Measurements from ENCODE around the gene ITGB2.

Gene ITGB2

DNA sequence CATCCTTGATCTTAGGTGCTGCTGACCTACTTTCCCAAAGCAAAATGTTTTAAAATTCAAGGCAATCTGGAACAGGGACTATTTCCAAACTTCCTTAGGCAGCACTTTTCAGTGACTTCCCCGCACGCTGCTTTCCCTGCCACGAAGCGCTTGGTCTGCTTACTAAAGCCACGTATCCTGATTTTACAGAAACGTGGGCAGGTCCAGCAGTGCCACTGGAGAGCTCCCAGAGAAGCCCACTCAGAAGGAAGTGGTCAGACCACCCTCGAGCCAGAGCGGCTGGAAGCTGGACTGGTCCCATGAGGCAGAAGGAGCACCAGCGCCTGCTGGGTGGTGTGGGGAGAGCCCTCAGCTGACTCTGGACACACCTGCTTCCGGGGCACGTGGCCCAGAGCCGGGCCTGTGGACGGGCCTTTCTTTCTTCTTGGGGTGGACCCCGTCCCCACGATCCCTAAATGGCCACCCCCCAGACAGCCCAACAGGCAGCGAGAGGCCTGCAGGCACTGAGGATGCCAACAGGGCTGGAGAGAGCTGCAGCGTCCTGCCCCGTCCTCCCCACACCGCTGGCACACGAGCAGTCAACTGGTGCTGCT is 70.4 kb downstream of the ITGB2 start:
- no peak for DNase-seq (ENCODE audit: low read depth in 1 of 2, low spot score in 1 of 2)

DNA sequence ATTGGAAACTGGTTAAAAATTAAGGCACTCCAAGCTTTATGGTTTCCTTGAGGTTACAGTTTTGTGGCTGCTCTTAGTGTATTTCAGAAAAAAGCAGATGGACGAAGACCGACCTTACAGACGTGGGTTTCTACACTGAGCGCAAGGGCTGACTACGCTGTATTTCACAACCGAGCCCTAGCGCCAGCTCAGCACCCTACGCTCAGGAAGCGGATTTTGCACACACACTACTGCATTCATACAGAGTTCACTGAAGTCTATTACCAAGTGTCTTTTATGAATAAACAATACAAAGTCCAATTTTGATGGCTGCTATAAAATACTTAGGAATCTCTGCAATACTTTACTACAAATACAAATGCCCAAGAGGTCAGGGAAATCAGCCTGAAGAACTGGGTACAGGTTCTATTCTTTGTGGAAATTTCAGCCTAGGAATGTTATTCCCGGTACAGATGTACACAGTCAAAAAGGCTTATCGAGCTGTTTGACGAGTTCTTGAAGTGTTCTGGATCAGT is 71.0 kb downstream of the ITGB2 start:
- DNase-seq (ENCODE audit: low read depth in 1 of 2, low spot score in 1 of 2): no peak

DNA sequence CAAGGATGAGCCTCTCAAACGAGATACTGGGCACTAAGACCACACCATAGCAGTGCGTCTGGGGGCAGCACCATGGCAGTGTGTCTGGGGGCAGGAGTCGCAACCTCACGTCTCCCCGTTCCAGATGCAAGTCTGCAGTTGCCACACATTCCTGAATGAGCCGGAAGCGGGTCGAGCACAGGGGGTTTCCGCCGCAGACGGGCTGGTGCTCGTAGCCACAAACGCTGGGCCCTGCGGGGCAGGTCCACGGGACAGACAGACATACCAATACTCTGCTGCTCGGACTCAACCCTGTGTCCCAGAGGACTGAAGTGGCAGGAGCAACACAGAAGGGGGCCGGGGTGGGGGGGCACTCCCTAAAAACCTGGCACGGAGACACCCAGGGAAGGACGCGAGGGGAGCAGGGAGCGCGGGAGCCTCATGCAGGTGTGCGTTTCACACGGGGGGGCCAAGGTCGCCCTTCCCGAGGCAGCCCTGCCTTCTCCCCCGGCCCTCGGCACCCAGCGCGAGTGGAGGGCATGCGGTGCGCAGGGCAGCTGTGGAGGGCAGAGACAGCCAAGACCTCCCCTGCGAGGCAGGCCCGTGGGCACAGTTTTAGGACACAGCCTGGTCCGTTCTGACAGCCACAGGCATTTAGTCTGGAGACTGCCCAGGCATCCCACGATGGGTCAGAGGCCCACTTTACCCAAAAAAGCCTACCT is 71.7 kb downstream of the ITGB2 start:
- DNase-seq (ENCODE audit: low read depth in 1 of 2, low spot score in 1 of 2): no peak

DNA sequence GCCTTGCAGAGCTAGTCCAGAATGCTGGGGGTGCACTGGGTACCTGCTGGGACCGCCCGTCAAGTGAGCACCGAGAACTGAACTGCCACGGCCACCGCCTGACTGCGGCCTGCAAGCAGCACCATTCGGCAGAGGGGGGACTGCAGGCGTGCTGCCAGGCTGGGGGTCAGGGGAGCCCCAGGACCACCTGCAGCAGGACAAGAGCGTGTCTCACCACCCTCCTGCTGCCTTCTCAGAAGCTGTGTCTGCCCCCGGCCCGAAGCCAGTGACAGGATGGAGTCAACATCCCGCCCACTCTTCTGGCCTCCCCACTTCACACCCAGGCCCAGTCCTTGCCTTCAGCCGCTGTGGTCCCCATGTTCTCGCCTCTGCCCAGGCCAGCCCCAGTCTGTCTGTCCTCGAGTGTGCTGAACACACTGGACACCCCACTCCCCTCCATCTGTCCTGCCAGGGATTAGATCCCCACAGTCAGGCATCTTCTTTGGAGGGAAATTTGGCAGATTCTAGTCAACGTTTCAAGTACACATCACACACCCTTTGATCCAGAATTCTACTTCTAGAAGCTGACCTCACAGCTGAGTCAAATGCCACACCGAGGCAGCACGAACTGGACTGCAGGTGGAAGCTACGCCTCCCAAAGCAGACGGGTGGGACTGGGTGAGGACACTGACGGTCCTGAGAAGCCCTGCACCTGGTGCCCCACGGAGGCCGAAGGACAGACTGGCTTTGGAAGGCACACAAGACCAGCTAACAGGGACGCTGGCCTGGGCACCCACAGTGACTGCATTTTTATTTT is 73.2 kb downstream of the ITGB2 start:
- DNase-seq (ENCODE audit: low read depth in 1 of 2, low spot score in 1 of 2): no peak

DNA sequence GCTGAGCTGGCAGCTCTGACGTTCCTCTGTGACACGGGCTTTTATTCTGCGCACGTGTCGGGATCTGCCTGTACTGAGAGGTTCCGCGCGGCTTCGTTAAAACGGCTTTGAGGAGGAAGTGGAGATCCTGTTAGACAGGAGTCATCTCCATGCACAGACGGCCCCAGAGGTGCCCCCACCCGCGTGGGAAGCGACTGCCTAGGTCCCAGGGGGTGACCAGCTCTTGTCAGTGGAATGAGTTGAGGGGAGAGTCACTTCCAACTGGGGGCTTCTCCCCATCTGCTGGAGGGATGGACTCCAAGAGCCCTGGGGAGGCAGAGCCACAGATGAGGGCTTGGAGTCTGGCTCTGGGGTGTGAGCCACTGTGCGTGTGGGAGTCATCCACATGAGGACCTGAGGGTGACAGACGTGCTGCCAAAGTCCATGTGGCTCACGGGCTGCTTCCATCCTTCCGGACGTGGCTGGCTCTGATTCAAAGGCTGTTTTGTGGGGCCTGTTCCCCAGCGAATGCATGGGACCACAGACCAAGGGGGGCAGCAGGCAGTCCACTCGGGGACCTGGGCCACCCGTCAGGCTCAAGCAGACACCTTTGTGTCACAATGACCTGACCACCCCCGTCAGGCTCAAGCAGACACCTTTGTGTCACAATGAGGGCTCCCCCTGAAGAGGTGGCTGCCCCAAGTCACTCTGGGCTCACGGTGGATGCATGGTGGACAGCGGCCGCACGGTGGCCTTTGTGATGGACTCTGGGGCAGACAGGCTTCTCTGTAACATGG is 74.0 kb downstream of the ITGB2 start:
- DNase-seq (ENCODE audit: low read depth in 1 of 2, low spot score in 1 of 2): no peak

- no peak for DNase-seq (ENCODE audit: low read depth in 1 of 2, low spot score in 1 of 2)
Measured at GRCh38 chr21:44846224-44846484, 74.5 kb downstream of the ITGB2 start.

DNA sequence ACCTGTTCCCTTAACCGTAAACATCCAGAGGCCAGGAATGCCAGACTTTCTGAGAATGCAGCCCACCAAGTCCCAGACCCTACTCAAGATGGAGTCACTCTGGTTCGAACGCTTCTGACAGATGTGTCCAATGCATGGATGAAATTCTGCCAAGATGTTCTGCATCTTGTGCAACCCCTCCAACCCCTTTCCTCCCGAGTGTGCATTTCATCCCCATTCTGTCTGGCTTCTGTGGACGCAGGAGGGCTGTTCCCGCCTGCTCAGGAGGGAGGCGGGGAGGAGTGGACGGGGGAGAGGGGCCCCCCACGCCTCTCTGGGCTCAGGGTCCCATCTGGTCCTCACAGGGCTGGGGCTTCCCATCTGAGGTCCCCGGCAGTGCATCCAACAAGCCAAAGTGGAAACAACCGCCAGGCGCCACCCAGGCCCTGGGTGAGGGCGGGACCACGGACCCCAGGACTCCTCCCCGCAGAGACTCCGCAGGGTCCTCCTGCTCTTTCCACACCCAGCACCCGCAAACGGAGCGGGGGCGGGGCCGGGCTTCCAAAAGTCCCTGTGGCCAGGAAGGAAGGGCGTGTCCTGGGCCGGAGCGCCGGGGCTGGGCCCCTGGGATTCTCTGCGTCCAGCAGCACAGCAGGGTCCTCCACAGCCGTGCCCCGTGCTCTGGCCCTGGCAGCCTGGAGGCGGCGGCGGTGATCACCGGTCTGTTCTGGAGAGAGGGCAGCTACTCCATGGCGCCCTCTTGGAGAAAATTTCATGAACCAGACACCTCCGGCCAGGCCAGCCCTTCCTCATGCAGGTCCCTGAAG is 75.1 kb downstream of the ITGB2 start:
- DNase-seq (ENCODE audit: low read depth in 1 of 2, low spot score in 1 of 2): peak in 1 of 2 donors; percentile 33

- DNase-seq (ENCODE audit: low read depth in 1 of 2, low spot score in 1 of 2): no peak
Measured at GRCh38 chr21:44844256-44844655, 76.4 kb downstream of the ITGB2 start.

DNA sequence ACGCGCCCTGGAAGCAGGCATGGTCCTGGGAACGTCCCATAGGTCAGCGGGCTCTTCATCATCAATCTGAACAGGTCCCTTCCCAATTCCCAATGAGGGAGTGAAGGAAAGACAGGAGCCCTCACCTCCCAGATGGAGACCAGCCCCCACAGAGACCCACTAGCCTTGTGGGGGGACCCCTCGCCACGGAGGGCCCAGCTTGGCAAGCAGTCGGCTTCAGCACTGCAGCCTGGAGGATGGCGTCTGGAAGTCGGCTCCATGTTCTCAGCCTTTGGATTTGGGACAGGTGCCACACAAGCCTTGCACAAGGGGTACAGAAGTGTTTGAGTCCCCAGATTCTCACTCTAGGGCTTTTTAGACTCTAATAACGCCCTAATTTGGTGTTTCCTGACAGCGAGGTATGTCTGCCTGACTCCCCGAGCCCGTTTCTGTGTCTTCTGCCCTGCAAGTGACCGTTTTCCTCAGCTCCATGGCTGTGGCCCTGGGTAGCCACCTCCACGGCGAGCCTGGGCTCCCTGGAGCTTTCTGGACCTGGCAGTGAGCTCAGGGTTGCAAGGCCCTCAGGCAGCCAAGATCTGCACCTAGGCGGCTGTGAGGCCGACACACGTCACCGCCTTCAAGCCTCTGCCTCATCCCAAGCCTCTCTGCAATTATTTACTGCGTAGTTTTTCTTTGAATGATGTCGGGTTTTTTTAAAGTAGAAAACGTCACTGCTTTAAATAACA is 77.8 kb downstream of the ITGB2 start:
- DNase-seq (ENCODE audit: low read depth in 1 of 2, low spot score in 1 of 2): no peak

- no peak for DNase-seq (ENCODE audit: low read depth in 1 of 2, low spot score in 1 of 2)
Measured at GRCh38 chr21:44842087-44842486, 78.6 kb downstream of the ITGB2 start.

- no peak for DNase-seq (ENCODE audit: low read depth in 1 of 2, low spot score in 1 of 2)
Measured at GRCh38 chr21:44840771-44841170, 79.9 kb downstream of the ITGB2 start.

GRCh38 chr21:44838951-44839350 is 81.7 kb downstream of the ITGB2 start:
- DNase-seq (ENCODE audit: low read depth in 1 of 2, low spot score in 1 of 2): no peak

- DNase-seq (ENCODE audit: low read depth in 1 of 2, low spot score in 1 of 2): no peak
Measured at GRCh38 chr21:44838039-44838895, 82.4 kb downstream of the ITGB2 start.

- DNase-seq (ENCODE audit: low read depth in 1 of 2, low spot score in 1 of 2): no peak
Measured at GRCh38 chr21:44837537-44837936, 83.2 kb downstream of the ITGB2 start.

DNA sequence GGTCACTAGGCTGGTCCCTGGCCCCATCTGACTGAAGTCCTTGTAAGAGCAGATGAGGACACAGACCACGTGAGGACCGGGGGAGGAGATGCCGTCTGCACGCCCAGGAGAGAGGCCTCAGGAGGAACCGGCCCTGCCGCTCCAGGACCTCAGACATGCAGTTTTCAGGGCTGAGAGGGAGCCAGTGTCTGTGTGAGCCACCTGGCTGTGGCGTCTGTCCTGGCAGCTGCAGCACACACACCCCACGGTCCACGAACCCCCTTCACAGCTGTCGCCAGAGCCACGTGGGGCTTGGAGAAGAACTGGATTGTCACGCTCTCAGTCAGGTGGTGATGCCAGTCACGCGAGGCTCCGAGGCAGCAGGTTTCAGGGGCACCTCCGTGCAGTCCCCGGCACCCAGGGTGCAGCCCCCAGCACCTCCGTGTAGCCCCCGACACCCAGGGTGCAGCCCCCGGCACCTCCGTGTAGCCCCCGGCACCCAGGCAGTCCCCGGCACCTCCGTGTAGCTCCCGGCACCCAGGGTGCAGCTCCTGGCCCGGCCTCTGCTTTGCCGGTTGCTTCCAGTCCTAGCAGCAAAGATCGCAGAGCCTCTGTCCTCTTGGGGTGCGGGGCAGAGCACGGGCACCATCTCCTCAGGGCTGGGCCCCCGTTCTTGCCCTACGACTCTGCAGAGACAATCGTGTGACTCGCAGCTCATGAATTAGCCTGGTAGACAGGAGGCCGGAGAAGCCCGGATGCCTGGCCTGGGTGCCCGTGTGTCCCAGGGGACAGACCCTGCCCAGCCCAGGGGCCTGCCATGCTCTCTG is 83.8 kb downstream of the ITGB2 start:
- no peak for DNase-seq (ENCODE audit: low read depth in 1 of 2, low spot score in 1 of 2)

- no peak for DNase-seq (ENCODE audit: low read depth in 1 of 2, low spot score in 1 of 2)
Measured at GRCh38 chr21:44836349-44836665, 84.4 kb downstream of the ITGB2 start.

Measured in stimulated activated CD4-positive, alpha-beta T cell treated with anti-CD3 and anti-CD28 coated beads, Interleukin-15, amount 100 ng/mL, for 1 hour (primary cell).